ENCODE data around the gene TIMM22.

GRCh38 chr17:962166-962565 is 34.8 kb upstream of the TIMM22 start:
- TF ChIP-seq CTCF (IDR thresholded peaks at IDR 0.05; ENCODE audit: insufficient read depth, low read length) (no peak), SPI1 (IDR thresholded peaks at IDR 0.05; ENCODE audit: borderline replicate concordance, low read depth) (no peak), POLR2AphosphoS5 (IDR thresholded peaks at IDR 0.05; ENCODE audit: low read depth) (no peak), GABPA (IDR thresholded peaks at IDR 0.05; ENCODE audit: low read depth) (no peak), REST (IDR thresholded peaks at IDR 0.05; ENCODE audit: insufficient replicate concordance, low read depth) (no peak)

Measured in HL-60 (cell line).